HFF-Myc (cell line): ENCODE data around the gene ARHGAP42.

Experiments used
- DNase-seq: peaks from one replicate; pipeline ENCODE4 v3.0.0-alpha.2; 2011; ENCODE audit warnings: low read depth; ENCODE audit errors: extremely low read depth
- H3K4me3 ChIP-seq: replicated peaks from 2 replicates; pipeline ENCODE4 v1.5.1; 2011; ENCODE audit warnings: low read depth, mild to moderate bottlenecking, control low read depth, low read length
- CTCF ChIP-seq: IDR thresholded peaks from 2 replicates; pipeline ENCODE4 v1.5.1; 2012; ENCODE audit warnings: mild to moderate bottlenecking, low read depth, low read length, control low read depth; ENCODE audit errors: missing control alignments

The ARHGAP42 gene

GRCh38 chr11:100681064-100681502 is 6.0 kb upstream of the ARHGAP42 start:
- no peak for TF ChIP-seq CTCF
- DNase-seq, result no peak
- H3K4me3 ChIP-seq, result no peak overlapping the region

GRCh38 chr11:100682247-100682969 is 4.7 kb upstream of the ARHGAP42 start:
- peak; percentile 25 for TF ChIP-seq CTCF

DNA sequence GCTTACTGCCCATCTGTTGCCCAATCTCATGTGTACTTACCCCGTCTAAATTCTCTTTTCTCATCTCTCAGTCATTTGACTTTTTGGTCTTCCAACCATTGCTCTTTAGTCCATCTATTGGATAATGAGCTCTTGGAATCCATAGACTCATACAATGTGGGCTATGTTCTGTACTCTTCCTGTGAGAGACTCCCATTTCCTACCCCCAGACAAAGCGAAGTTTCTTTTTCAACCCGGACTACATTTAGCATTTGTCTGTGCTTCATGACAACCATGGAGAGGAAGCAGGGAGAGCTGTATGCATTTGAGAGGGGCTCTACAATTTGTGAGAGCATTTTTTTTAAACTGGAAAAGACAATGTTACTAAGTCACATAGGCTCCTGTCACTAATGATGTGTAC is 4.0 kb upstream of the ARHGAP42 start:
- no peak for TF ChIP-seq CTCF
- DNase-seq, result no peak
- H3K4me3 ChIP-seq, result no peak overlapping the region

More at GRCh38 chr11:100682247-100682969, 4.7 kb upstream of the ARHGAP42 start:
- DNase-seq, result no peak
- H3K4me3 ChIP-seq, result no peak overlapping the region

DNA sequence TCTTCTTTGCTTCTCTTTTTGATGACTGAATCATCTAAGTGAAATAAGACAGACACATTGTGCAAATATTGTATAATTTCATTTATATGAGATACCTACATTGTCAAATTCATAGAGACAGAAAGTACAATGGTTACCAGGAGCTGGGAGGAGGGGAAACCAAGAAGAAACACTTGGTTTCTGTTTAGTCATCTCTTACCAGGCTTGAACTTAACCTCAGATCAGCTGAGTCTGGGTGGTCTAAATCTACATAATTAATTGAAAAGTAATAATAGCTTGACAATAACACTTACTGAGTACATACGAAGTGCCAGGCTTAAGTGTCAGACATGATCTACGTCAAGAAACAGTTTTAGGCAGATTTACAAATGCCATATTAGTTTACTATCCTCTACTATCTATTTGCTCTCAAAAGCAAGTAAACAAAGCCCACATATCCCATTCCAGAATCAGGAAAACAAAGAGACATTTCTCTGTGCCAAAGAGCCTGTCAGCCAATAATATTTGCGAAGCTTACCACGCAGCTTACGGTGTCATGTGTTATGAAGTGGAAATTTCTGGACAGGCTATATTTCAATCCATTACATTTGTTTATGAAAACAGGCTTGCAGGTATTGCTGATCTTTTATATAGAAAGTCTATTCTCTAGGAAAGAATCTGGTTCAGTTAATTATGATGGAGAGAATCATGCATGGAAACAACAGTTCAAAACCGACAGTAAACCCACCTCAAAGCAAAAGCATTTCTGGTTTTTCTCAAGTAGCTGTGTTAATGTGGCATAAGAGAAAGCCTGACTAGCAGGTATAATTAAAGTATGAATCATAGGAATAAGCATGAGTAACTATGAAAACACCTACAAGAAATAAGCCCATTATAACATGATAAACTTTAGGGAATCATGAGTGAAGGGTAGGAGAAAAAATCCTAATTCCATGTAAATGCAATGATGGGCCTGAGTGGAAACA is 2.7 kb upstream of the ARHGAP42 start:
- TF ChIP-seq CTCF, result no peak
- DNase-seq, result no peak
- H3K4me3 ChIP-seq, result no peak overlapping the region

GRCh38 chr11:100686476-100687053 is 523 bp upstream of the ARHGAP42 start:
- no peak for DNase-seq
- H3K4me3 ChIP-seq, result peak overlapping the region; percentile 64
- no peak for TF ChIP-seq CTCF

- peak overlapping the region; percentile 64 for H3K4me3 ChIP-seq
- TF ChIP-seq CTCF, result peak; percentile 73
- DNase-seq, result peak; percentile 52
Observed at GRCh38 chr11:100687630-100688395, 725 bp downstream of the ARHGAP42 start.
